K562 (cell line): ENCODE results near the gene DCAF15. TPM values are rescaled to one million over a fixed set of nuclear protein-coding genes. Genes with fewer than 3 reads are reported as not detected.

Experiments
- ARID3A ChIP-seq: IDR thresholded peaks from 2 replicates; pipeline ENCODE4 v1.6.1; 2012; ENCODE audit warnings: low read depth, low read length, improper control_type of control experiment, borderline replicate concordance
- ARNT ChIP-seq, 2 experiments: fragments of 450-650 bp; IDR thresholded peaks; 2 replicates each; pipeline ENCODE4 v1.6.1; 2016; ENCODE audit warnings: mild to moderate bottlenecking in 1 of 2
- ATF6 ChIP-seq: sonication (generic); formaldehyde crosslinking; IDR thresholded peaks from 2 replicates; pipeline ENCODE4 v1.4.0; 2020; ENCODE audit warnings: mild to moderate bottlenecking, missing genetic modification reagents
- COPS2 ChIP-seq: fragments of 450-650 bp; conservative IDR thresholded peaks from 2 replicates; pipeline ENCODE4 v1.6.1; 2016; ENCODE audit warnings: mild to moderate bottlenecking, moderate library complexity
- ELF2 ChIP-seq: fragments of 250-450 bp; sonication (Bioruptor Pico); IDR thresholded peaks from 2 replicates; pipeline ENCODE4 v1.5.0; 2021; ENCODE audit warnings: mild to moderate bottlenecking
- ELK1 ChIP-seq: sonication (generic); formaldehyde crosslinking; IDR thresholded peaks from 2 replicates; pipeline ENCODE4 v1.8.1; 2022; ENCODE audit warnings: missing genetic modification reagents
- HBP1 ChIP-seq: fragments of 450-650 bp; formaldehyde crosslinking; IDR thresholded peaks from 2 replicates; pipeline ENCODE4 v1.4.0; 2022; ENCODE audit warnings: missing genetic modification characterization
- MED1 ChIP-seq: sonication (generic); formaldehyde crosslinking; IDR thresholded peaks from 2 replicates; pipeline ENCODE4 v1.8.1; 2023; ENCODE audit warnings: missing genetic modification reagents, borderline replicate concordance
- MYNN ChIP-seq, 2 experiments: sonication (generic); formaldehyde crosslinking in 1 of 2; IDR thresholded peaks; 2 replicates each; pipeline versions ENCODE4 v1.5.0 to v1.6.1; 2016 to 2020; ENCODE audit warnings: antibody characterized with exemption in 1 of 2, missing genetic modification reagents in 1 of 2
- RFX7 ChIP-seq: fragments of 250-450 bp; sonication (Bioruptor Pico); IDR thresholded peaks from 2 replicates; pipeline ENCODE4 v1.5.1; 2021; ENCODE audit warnings: mild to moderate bottlenecking
- RNF2 ChIP-seq: sonication (generic); IDR thresholded peaks from 2 replicates; pipeline ENCODE4 v1.6.1; 2016
- SAP30 ChIP-seq: fragments of 200-600 bp; sonication (generic); IDR thresholded peaks from 2 replicates; pipeline ENCODE4 v1.6.1; 2012; ENCODE audit warnings: borderline replicate concordance, low read depth, mild to moderate bottlenecking, moderate library complexity, low read length, control low read depth, inconsistent platforms; ENCODE audit not compliant: insufficient read depth, poor library complexity, severe bottlenecking
- TARDBP ChIP-seq: fragments of 450-650 bp; IDR thresholded peaks from 2 replicates; pipeline ENCODE4 v1.6.1; 2016
- TBP ChIP-seq: optimal IDR thresholded peaks from 2 replicates; pipeline ENCODE3; 2011; ENCODE audit warnings: low read depth, low read length, improper control_type of control experiment
- TRIM25 ChIP-seq: fragments of 450-650 bp; IDR thresholded peaks from 2 replicates; pipeline ENCODE4 v1.7.0; 2016; ENCODE audit warnings: borderline replicate concordance
- U2AF1 ChIP-seq: fragments of 200-400 bp; formaldehyde crosslinking; optimal IDR thresholded peaks from 2 replicates; pipeline ENCODE3; 2017; ENCODE audit warnings: mild to moderate bottlenecking, low read depth, low read length, moderate library complexity
- ZNF395 ChIP-seq: fragments of 200-800 bp; sonication (Bioruptor generic); IDR thresholded peaks from 2 replicates; pipeline ENCODE4 v1.6.1; 2017; ENCODE audit warnings: missing genetic modification characterization, missing compliant biosample characterization
- ZNF57 ChIP-seq: fragments of 450-650 bp; formaldehyde crosslinking; IDR thresholded peaks from 2 replicates; pipeline ENCODE4 v1.4.0; 2020; ENCODE audit warnings: mild to moderate bottlenecking, moderate library complexity
- polyA plus RNA-seq, 8 experiments: library from polyadenylated mRNA; depleted of rRNA in 4 of 8; stranded (reverse) in 5 of 8; unstranded in 3 of 8; fragments of >200 nt; fragmentation: Nextera tagmentation in 2 of 8; fragmentation: Illumina TruSeq in 1 of 8; extraction: Ambion mirVana in 2 of 8; extraction: Trizol in 1 of 8; gene quantifications; 2 replicates each; pipeline versions ENCODE4 v1.2.1 to v1.2.3, GENCODE V29; 2011 to 2014; ENCODE audit warnings: inconsistent platforms in 1 of 8, missing spikeins in 1 of 8
- total RNA-seq, 7 experiments: library from RNA; depleted of rRNA in 6 of 7; stranded (reverse); fragments of >200 nt in 6 of 7; fragmentation: Illumina TruSeq in 2 of 7; extraction: Trizol in 2 of 7; gene quantifications; 2 replicates each; pipeline versions ENCODE4 v1.2.1 to v1.2.3, GENCODE V29; 2011 to 2021; ENCODE audit warnings: low replicate concordance in 1 of 7

The DCAF15 gene
- total and polyA plus RNA-seq, 9 of the 15 experiments (the other 6 are each of a cell fraction or from before 2014, with no cell fraction given), result 0.17 to 68.5 (median 27.7) TPM

GRCh38 chr19:14006085-14006765 is 53.9 kb downstream of the DCAF15 start, which contains the start of gene RFX1 (continued):
- peak; percentile 95 for TF ChIP-seq ARID3A
- peak; percentile 18; the same call in 1 of the 2 replicates for TF ChIP-seq MED1 (CRISPR knock-in tag)
- TF ChIP-seq ELF2 (CRISPR knock-in tag), result no peak
- no peak for TF ChIP-seq ARNT (IDR thresholded peaks at IDR 0.05)
- no peak for TF ChIP-seq HBP1 (CRISPR knock-in tag)
- TF ChIP-seq MYNN (IDR thresholded peaks at IDR 0.05), result peak; percentile 98
- TF ChIP-seq MYNN (CRISPR knock-in tag; IDR thresholded peaks at IDR 0.05), result peak; percentile 84
- TF ChIP-seq ATF6, result no peak
- TF ChIP-seq U2AF1, result no peak
- no peak for TF ChIP-seq TRIM25
- TF ChIP-seq RNF2, result peak; percentile 83
- no peak for TF ChIP-seq TARDBP
- no peak for TF ChIP-seq SAP30
- peak; percentile 14 for TF ChIP-seq TBP
- no peak for TF ChIP-seq ELK1 (CRISPR knock-in tag)
- no peak for TF ChIP-seq ZNF395 (CRISPR knock-in tag)
- TF ChIP-seq ZNF57 (CRISPR knock-in tag), result no peak
- no peak for TF ChIP-seq COPS2
- no peak for TF ChIP-seq RFX7 (CRISPR knock-in tag)
